GM19372 (cell line): Measurements from ENCODE around the gene U2SURP.
"Not testable (repeated sequence)": the region's sequence is repeated elsewhere in the genome, so short reads cannot be mapped to it uniquely, and the experiment has no call there.

ENCODE experiments used
- ATAC-seq: cut with Tn5 transposase; IDR thresholded peaks from one replicate; pipeline ENCODE4 v1.9.1; 2021; ENCODE audit warnings: mild to moderate bottlenecking, low read depth, moderate library complexity; ENCODE audit not compliant: unreplicated experiment

U2SURP gene

DNA sequence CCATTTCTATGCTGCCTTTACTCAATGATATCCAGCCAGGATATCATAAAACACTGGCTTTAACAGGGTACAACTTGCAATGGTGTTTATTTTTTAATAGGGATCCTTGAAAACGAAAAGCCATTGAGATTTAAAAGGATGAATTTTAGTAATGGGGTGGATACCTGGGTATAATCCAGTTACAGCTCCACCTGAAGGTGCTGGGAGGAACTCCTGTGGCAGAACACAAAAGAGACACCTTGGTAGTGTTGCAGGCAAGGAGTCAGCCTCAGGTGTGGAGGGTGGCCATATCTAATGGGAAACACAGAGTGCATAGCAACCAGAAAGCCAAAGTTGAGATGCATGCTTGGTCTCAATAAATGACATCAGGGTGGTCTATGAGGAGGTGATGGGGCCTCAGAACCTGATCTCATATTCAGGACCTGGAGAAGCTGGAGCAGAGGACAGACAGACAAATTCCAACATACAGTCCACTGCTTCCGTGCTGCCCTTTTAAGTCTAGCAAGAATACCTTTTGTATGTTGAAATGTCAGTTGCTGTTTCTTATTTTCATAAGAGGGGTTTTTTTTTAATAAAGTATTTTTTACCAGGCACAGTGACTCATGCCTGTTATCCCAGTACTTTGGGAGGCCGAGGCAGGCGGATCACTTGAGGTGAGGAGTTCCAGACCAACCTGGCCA, 25.9 kb upstream of the U2SURP start:
- no peak for ATAC-seq

DNA sequence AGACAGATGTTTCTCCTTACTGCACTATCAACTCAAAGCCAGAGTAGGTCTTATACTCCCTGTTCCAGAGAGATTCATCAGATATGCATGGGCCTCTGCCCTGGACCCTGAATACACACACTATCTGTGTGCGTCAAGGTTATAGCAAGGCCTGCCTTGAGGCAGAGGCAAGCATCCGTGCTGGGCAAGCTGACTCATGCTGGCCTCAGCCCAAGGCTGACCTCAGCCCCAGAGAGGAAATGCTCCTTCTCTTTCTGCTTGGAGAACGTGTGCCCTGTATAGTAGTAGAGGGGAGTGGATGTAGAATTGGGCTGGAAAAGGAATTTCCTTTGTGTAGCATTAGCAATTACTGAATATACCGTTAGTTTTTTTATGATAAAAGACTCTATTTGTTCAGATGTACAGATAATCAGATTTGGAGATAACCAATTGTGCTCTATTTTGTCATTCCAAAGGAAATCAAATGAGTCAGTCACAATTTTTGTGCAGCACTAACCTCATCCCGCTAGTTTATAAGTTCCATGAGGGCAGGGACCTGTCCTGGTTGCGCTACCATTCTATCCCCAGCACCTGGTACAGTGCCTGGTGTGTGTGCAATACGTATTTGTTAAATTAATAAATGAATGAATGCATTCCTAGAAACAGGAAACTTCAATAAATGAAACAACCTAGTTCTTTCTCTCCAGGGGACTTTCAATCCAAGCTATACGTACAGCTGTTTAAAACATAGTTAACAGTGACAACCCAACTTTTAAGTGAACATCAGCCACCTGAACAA, 24.6 kb upstream of the U2SURP start:
- no peak for ATAC-seq

DNA sequence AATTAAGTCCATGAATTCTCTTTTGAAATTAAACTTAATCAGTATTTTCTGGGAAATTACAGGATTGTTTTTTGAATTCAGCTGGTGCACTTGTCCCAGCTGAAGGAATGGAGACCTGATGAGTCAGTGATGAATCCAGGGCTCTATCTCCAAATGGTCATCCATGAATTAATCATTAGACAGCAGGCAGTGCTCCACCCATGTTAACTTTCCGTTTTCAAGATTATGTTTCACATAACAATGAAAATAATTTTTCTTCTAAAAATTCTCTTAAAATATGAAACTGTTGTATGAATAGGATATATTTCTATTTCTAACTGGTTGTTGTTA, 24.0 kb upstream of the U2SURP start:
- no peak for ATAC-seq

DNA sequence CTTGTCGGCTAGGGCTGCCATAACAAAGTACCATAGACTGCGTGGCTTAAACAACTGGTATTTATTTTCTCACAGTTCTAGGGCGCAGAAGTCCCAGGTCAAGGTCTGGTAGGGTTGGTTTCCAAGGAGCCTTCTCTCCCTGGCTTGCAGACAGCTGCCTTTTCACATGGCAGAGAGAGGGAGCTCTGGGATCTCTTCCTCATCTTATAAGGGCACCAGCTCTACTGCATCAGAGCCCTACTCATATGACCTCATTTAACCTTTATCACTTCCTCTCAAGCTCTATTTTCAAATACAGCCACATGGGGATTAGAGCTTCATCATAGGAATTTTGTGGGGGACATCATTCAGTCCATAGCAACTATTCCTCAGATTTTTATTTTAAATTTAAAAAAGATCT, 20.3 kb upstream of the U2SURP start:
- ATAC-seq: no peak

DNA sequence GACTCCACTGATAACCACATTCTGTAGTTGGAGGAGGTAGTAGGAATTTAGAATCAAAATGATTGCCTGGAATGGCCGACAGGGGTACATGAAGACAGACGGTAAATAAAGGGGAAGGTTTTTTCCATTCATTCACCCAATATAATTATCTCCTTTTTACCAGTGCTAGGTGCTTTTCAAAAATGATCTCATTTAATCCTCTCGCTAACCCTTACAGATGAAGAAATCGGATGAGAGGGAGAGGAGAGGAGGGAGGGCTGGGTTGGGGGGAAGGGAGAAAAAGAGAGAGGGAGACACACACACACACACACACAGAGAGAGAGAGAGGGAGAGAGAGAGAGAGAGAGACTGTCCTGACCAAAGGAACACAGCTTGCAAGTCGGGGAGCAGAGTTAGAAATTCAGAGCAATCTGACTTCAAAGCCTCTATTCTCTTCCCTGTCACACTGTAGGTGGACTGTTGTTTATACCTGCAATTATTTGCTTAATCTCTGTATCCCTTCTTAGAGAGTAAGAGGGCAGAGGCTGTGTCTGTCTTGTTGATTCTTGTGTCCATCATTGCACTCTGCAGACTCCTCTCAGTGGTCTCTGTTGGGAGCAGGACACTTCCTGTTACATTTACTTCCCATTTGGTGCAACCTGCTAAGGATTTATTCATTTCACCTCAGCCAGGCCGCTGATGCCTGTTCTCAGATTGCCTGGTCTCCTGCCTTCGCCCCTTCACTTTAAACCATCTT, 19.2 kb upstream of the U2SURP start:
- ATAC-seq: no peak

DNA sequence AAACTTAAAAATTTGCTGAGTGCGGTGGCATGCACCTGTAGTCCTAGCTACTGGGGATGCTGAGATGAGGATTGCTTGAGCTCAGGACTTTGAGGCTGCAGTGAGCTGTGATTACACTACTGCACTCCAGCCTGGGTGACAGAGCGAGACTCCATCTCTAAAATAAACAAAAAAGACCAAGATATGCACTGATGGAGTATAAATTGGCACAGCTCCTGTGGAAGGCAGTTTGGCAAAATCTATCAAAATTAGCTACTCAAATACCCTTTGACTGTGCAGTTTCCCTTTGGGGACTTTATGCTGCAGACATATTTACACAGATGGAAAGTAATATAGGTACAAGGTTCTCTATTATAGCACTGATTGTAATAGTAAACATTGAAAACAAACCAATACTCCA, 18.1 kb upstream of the U2SURP start:
- ATAC-seq: no peak

DNA sequence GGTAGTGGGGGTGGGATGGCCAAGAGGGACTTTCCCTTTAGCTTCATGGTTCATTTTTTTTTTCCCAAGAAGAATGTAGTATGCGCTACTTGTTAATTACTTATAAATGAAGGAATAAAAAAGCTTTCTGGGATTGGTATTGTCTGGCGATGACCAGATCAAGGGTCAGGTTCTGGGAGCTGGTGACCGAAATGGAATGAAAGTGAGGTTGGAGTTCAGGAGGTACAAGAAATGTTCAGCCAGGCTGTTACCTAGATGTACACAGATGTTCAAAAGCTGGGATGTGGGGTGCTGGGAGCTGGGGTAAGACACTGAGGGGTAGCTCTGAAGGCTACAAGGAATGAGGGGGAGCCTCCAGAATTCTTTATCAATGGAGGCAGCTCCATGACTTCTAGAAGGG, 17.1 kb upstream of the U2SURP start:
- ATAC-seq: no peak

DNA sequence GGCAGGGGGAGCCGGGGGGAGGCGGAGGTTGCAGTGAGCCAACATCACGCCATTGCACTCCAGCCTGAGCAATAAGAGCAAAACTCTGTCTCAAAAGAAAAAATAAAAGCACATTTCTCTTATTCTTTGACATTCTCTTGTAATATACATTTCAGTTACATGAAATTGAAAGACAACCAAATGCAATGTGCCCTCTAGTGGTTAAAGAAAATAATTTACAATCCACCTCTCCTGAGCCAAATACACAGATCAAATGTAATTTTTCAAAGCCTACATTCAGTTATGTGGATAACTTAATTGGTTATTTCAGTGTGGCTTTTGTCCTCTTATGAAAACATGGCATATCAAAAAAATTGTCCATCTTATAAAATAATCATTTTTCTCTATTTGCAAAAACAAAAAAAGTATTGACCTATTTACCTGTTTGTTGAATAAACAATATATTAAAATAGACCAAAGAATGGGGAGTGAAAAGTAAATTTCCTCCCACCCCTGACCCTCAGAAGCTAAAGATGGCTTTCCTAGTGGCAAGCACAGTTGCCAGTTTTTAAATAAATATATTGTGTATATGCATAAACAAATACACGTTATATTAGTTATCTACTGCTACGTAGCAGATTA, 14.2 kb upstream of the U2SURP start:
- ATAC-seq: no peak

DNA sequence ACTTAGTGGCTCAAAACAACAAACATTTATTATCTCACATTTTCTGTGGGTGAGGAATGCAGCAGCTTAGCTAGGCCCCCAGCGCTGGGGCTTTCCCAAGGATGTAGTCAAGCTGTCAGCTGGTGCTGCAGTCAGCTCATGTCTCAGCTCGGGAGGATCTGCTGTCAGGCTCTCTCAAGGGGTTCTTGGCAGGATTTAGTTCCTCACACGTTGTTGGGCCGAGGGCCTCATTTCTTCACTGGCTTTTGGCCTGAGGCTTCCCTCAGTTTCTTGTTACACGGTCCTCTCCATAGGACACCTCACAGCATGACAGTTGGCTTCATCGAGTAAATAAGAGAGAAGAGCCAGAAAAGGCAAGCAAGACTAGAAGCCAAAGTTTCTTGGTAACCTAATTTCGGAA, 13.7 kb upstream of the U2SURP start:
- ATAC-seq: peak; percentile 64

DNA sequence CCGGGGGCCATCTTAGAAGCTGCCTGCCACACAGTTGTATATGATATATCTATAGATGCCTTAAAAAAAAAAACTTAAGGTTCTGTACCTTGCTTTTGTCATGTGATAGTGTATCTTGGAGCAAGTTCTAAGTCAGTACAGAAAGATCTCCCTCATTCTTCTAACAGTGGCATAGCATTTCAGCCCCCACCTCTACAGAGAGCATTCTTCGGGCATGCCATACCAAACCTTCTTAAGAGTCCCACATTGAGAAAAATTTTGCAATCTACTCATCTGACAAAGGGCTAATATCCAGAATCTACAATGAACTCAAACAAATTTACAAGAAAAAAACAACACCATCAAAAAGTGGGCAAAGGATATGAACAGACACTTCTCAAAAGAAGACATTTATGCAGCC, 13.1 kb upstream of the U2SURP start:
- ATAC-seq: not testable (repeated sequence)

DNA sequence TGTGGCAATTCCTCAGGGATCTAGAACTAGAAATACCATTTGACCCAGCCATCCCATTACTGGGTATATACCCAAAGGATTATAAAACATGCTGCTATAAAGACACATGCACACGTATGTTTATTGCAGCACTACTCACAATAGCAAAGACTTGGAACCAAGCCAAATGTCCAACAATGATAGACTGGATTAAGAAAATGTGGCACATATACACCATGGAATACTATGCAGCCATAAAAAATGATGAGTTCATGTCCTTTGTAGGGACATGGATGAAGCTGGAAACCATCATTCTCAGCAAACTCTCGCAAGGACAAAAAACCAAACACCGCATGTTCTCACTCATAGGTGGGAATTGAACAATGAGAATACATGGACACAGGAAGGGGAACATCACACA, 12.5 kb upstream of the U2SURP start:
- ATAC-seq: not testable (repeated sequence)

DNA sequence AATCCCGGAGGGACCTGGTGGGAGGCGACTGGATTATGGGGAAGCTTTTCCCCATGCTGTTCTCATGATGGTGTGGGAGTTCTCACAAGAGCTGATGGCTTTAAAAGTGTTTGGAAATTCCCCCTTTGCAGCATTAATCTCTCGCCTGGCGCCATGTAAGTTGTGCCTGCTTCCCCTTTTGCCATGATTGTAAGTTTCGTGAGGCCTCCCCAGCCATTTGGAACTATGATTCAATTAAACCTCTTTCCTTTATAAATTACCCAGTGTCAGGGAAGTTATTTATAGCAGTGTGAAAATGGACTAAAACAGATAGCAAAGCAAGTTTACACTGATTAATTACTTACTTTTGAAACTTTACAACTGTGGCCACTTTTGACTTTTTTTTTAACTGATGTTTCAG, 10.6 kb upstream of the U2SURP start:
- ATAC-seq: no peak

DNA sequence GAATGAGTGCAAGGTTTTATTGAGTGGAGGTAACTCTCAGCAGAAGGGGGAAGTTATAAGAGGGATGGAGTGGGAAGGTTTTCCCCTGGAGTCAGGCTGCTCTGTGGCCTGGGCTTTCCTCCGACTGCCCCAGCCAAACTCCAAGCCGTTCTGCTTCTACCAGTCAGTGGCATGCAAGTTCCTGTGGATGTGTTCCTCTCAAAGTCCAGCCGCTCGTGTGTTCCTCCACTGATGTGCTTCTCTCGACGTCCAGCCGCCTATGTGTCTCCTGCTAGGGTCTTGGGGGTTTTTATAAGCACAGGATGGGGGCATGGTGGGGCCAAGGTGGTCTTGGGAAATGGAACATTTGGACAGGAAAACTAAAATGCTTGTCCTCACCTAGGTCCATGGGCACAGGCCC, 9.0 kb upstream of the U2SURP start:
- no peak for ATAC-seq

DNA sequence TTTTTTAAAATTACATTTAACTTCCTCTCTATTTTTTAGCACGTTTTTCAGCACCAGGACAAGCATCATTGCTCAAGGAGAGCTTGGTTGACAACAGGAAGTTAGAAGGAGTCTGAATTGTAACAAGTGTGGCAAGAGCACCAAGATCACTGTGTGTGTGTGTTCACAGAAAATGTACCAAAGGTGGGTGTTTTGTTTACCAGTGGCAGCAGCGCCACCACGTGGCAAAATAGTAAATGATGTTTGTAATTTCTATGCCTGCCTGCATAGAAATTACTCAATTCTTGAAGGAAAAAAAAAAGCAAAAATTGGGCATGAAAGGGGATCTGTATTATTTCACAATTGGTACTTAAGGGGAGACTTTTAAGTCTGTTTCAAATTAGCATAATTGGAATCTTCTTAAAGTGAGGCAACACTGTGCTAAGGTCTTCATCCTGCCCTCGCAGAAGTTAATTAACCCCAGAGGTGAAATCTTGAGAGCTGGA, 7.4 kb upstream of the U2SURP start:
- ATAC-seq: peak; percentile 72

DNA sequence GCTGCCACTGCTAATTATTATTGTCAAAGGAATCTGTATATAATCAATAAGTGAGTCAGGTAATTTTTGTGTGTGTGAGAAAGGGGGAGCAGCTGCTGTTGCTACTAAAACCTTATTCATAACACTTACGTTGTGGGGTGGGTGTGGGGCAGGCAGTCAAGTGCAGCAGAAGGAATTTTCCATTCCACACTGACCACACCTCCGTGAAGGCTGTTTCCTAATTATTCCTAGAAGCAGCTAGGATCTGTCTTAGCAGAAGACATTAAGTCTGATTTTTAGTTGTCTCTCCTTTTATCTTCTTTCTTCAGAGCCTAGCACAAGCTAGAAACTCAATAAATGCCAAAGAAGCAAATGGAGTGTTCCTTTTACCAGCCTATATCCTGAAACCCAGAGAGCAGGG, 4.0 kb upstream of the U2SURP start:
- ATAC-seq: no peak

DNA sequence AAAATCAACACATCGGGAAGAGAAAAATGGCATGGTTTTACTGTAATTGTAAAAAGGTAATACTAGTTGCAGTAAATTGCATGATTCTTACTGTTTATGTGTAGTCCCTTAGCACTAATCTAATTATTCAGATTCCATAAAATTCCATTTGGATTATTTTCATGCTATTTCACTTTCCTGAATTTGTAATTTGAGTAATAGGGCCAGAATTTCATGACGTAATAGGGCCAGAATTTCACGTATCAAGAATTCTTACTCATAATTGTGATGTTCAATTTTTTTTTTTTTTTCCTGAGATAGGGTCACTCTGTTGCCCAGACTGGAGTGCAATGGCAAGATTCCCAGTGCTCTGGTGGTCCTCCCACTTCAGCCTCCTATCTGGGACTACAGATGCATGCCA, 2.9 kb upstream of the U2SURP start:
- no peak for ATAC-seq

DNA sequence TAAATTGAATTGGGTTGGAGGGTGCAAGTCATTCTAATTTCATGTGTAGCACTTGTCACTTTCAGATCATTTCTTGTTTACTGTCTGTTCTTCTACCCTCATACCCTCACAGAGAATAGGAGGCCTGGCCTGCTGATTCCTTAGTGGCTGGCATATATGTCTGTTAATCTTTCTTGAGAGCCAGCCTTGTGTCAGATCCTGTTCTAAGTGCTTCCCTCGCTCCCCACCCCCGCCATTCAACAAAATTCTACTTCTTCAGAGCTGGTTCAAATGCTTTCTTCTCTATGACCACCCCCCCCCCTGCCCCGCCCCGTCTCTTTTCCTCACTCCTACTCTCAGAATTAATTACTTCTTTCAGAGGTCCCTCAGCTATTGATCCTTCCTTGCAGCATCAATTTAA, 1.5 kb upstream of the U2SURP start:
- ATAC-seq: no peak

DNA sequence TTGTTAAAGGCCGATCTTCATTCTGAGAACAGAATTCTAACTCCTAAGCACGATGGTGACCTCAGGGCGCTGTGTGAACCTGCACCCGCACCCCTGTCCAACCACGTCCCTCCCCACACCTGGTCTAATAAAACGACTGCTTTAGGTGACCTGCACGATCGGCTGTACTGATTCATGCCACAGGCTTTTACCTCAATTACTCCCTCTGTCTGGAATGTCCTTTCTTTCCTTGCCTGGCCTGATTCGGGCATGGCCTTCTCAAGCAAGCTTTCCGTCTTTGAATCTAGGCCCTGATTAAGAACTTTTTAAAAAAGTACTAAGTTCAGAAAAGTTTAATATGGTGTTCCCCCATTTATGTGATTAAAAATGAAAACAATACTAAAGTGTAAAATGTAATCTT, 842 bp upstream of the U2SURP start:
- no peak for ATAC-seq

DNA sequence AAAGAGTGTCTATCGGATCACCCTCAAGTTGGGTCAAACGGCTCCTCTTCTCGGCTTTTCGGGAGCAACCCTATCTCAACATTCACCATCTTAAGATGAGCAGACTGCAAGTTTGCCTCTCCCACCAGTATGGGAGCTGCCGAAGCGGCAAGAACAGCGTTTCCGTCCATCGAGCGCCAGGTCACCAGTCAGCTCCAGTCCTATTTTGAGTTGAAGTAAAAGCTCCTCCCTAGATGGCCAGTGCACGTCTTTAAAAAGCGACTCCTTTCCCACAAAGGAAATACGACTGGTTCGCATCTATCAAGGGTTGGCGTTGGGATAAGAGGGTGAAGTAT, 369 bp upstream of the U2SURP start:
- peak; percentile 65 for ATAC-seq

DNA sequence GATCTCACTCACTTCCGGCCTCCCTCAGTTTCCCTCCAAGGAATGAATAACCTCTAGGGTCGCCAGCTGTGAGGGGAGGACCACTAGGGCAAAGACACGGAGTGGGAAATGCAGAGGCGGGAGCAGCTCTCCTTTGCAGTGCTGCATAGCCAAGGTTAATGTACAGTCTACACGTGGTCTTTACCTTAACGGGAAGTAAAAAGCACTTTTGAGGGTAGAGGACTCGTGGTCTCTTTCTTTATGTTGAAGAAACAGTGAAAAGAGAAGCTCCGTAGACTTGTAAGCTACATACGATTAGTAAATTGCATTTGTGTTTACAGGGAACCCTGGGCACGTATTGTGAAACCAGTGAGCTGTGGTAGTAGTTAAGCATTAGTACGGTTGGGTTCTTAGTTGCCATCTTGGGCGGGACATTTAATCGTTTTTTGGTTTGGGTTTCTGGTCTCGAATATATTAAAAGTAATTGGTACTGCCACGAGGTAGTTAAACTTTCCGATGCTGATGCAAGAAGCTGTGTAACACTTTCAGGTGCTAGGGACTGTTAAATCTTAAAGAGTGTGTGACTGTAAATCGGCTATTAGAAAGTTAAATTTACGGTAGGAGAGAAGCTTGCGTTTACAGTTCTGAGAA, 828 bp downstream of the U2SURP start:
- peak; percentile 29 for ATAC-seq

DNA sequence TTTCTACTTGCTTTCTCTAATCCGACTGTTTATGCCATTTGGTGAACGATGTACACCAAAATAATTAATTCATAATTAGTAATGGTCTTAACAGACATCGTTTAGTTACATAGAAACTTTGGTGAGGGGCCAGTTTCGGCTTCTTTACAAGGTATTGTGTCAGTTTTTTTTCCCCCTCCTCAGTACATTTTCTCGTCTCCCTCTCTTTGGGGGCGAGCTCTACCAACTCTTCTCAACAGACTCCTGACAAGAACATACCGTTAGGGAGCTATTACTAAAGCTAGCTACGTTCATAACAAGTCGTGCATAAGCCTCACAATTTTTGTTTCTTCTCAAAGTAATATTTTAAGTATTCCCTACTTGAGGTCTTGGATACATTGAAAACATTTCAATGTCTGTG, 1.4 kb downstream of the U2SURP start:
- ATAC-seq: no peak
